RWPE2 (cell line): Measurements from ENCODE around the gene ANKRD9.

Experiments
- ATAC-seq: fragments of 200-7000 bp; cut with Tn5 transposase; 3 replicates; pipeline ENCODE4 v1.9.1; 2021; ENCODE audit warnings: low read depth
- DNase-seq: peaks from one replicate; pipeline ENCODE4 v3.0.0-alpha.2; 2020; ENCODE audit warnings: low spot score
- H3K27ac ChIP-seq: fragments of 450-650 bp; 2 replicates; pipeline ENCODE4 v1.5.1; 2017; ENCODE audit warnings: mild to moderate bottlenecking; ENCODE audit not compliant: poor library complexity, severe bottlenecking
- H3K27me3 ChIP-seq: fragments of 250-450 bp; sonication (Bioruptor Pico); 2 replicates; pipeline ENCODE4 v1.5.1; 2021; ENCODE audit warnings: mild to moderate bottlenecking, moderate library complexity; ENCODE audit not compliant: insufficient read depth, poor library complexity, severe bottlenecking
- H3K36me3 ChIP-seq: fragments of 250-450 bp; sonication (Bioruptor Pico); 2 replicates; pipeline ENCODE4 v1.5.1; 2020; ENCODE audit warnings: low read depth, mild to moderate bottlenecking, moderate library complexity
- H3K4me1 ChIP-seq: fragments of 250-450 bp; sonication (Bioruptor Pico); 2 replicates; pipeline ENCODE4 v1.5.1; 2021; ENCODE audit warnings: mild to moderate bottlenecking, moderate library complexity; ENCODE audit not compliant: insufficient read depth, poor library complexity, severe bottlenecking
- H3K4me3 ChIP-seq: fragments of 250-450 bp; sonication (Bioruptor Pico); 2 replicates; pipeline ENCODE4 v1.5.1; 2021; ENCODE audit warnings: mild to moderate bottlenecking, moderate library complexity; ENCODE audit not compliant: severe bottlenecking
- H3K9me3 ChIP-seq: fragments of 250-450 bp; sonication (Bioruptor Pico); 2 replicates; pipeline ENCODE4 v1.5.1; 2021; ENCODE audit warnings: mild to moderate bottlenecking, moderate library complexity; ENCODE audit not compliant: severe bottlenecking
- CTCF ChIP-seq: fragments of 450-650 bp; IDR thresholded peaks from one replicate; pipeline ENCODE4 v1.5.1; 2017; ENCODE audit warnings: mild to moderate bottlenecking, moderate library complexity; ENCODE audit not compliant: poor library complexity, severe bottlenecking

The ANKRD9 gene

DNA sequence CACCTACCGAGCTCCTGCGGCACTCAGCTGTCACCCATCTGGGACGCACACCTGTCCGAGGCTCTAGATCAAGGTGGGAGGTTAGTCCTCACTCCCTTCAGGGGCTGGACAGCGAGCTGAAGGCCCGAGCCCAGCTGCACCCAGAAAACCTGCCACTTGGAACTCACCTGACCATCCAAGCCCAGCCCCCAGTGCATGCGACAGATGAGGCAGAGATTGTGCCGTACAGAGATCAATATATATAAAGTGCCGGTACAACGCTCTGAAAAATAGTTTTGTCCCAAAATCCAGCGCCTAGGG, 3.0 kb downstream of the ANKRD9 start:
- ATAC-seq (no peak), DNase-seq (no peak)
- no peaks in the 10 kb centered on the region for H3K4me1 ChIP-seq
- H3K27ac ChIP-seq: no peak overlapping the region
- no peaks in the 10 kb centered on the region for H3K27me3 ChIP-seq
- H3K4me3 ChIP-seq: no peak overlapping the region
- TF ChIP-seq CTCF: no peak
- H3K36me3 ChIP-seq: peaks cover 9% of the 10 kb centered on the region
- H3K9me3 ChIP-seq: no peaks in the 10 kb centered on the region

GRCh38 chr14:102505775-102506625, 3.6 kb downstream of the ANKRD9 start:
- no peaks in the 10 kb centered on the region for H3K27me3 ChIP-seq
- no peak overlapping the region for H3K4me3 ChIP-seq
- TF ChIP-seq CTCF: no peak
- peaks cover 9% of the 10 kb centered on the region for H3K36me3 ChIP-seq
- no peaks in the 10 kb centered on the region for H3K4me1 ChIP-seq
- H3K27ac ChIP-seq: no peak overlapping the region
- ATAC-seq (no peak), DNase-seq (peak; percentile 69)
- H3K9me3 ChIP-seq: no peaks in the 10 kb centered on the region

GRCh38 chr14:102505000-102505619, 4.5 kb downstream of the ANKRD9 start:
- no peak overlapping the region for H3K27ac ChIP-seq
- no peaks in the 10 kb centered on the region for H3K9me3 ChIP-seq
- peaks cover 9% of the 10 kb centered on the region for H3K36me3 ChIP-seq
- H3K27me3 ChIP-seq: no peaks in the 10 kb centered on the region
- peak; percentile 69 for DNase-seq
- peaks cover 8% of the 10 kb centered on the region for H3K4me1 ChIP-seq
- ATAC-seq: no peak
- no peak overlapping the region for H3K4me3 ChIP-seq
- TF ChIP-seq CTCF: no peak

DNA sequence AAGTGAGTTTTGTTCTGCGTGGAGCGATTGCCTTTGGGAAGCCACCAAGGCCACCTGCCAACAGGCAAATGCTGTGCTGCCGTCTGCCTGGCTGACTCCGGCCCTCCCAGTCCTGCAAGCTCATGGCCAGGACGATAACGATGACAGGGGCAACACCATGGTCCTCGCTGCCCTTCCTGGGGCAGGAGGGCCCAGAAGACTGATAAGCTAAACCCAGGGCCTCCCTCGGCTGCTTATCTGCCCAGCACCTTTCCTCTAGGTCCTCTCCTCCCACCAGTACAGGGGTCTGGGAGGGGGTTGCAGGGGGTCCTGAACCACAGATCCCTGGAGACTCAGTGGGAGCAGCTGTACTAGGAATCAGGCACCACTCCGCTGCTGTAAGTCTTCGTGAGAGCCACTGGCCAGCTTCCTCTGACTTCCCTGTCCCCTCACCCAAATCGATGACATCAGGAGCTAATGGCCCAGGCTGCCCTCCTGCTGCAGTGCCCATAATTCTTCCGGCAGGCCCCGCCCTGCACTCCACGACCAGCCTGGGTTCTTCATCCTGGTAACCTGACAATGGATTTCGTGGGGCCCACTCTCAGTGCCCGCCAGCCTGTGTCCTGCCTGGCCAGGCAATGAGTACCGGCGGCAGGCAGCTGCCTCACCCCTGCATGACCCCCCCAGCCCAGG, 5.1 kb downstream of the ANKRD9 start:
- no peaks in the 10 kb centered on the region for H3K9me3 ChIP-seq
- H3K4me3 ChIP-seq: no peak overlapping the region
- H3K27ac ChIP-seq: peak overlapping the region; percentile 20
- no peaks in the 10 kb centered on the region for H3K27me3 ChIP-seq
- peaks cover 15% of the 10 kb centered on the region for H3K4me1 ChIP-seq
- no peak for TF ChIP-seq CTCF
- DNase-seq: no peak
- H3K36me3 ChIP-seq: peaks cover 9% of the 10 kb centered on the region
- no peak for ATAC-seq
